Sigmoid colon (tissue), 7 donors: ENCODE data around the gene ARHGAP6. TPM values are rescaled to one million over a fixed set of nuclear protein-coding genes. Genes with fewer than 3 reads are reported as not detected.

ENCODE experiments used
- DNase-seq: peaks from one replicate; pipeline ENCODE4 v3.0.0-alpha.2; 2019
- H3K27ac ChIP-seq, 4 donors: fragments of 200-600 bp; sonication (generic); one replicate each; pipeline ENCODE4 v1.5.1; 2016 to 2019; ENCODE audit warnings: mild to moderate bottlenecking in 1 of 4
- H3K27me3 ChIP-seq, 3 donors: fragments of 200-600 bp; sonication (generic); one replicate each; pipeline ENCODE4 v1.5.1; 2019; ENCODE audit warnings: mild to moderate bottlenecking in 1 of 3
- H3K36me3 ChIP-seq, 4 donors: fragments of 200-600 bp; sonication (generic); one replicate each; pipeline ENCODE4 v1.5.1; 2016 to 2019
- H3K4me1 ChIP-seq, 4 donors: fragments of 200-600 bp; sonication (generic); one replicate each; pipeline ENCODE4 v1.5.1; 2017 to 2019
- H3K4me3 ChIP-seq, 4 donors: fragments of 200-600 bp; sonication (generic); one replicate each; pipeline ENCODE4 v1.5.1; 2017 to 2019; ENCODE audit warnings: mild to moderate bottlenecking in 2 of 4, moderate library complexity in 1 of 4
- H3K9me3 ChIP-seq, 4 donors: fragments of 200-600 bp in 3 of 4; sonication (generic) in 3 of 4; one replicate each; pipeline versions ENCODE4 v1.5.1 to v1.6.1; 2013 to 2019
- CTCF ChIP-seq, 4 experiments: fragments of 450-650 bp in 3 of 4; fragments of 200-600 bp in 1 of 4; IDR thresholded peaks; one replicate each; pipeline ENCODE4 v1.5.1; 2016 to 2019; ENCODE audit warnings: antibody characterized with exemption in 4 of 4, mild to moderate bottlenecking in 3 of 4, moderate library complexity in 2 of 4
- EP300 ChIP-seq, 4 donors: sonication (generic); formaldehyde crosslinking; IDR thresholded peaks; one replicate each; pipeline ENCODE4 v1.6.1; 2017; ENCODE audit warnings: antibody characterized with exemption in 4 of 4
- POLR2A ChIP-seq, 2 donors: fragments of 450-650 bp; IDR thresholded peaks; one replicate each; pipeline ENCODE4 v1.6.1; 2016; ENCODE audit warnings: antibody characterized with exemption in 2 of 2, mild to moderate bottlenecking in 2 of 2, moderate library complexity in 2 of 2
- POLR2AphosphoS5 ChIP-seq, 4 donors: sonication (generic); formaldehyde crosslinking; IDR thresholded peaks; one replicate each; pipeline ENCODE4 v1.6.1; 2017; ENCODE audit warnings: antibody characterized with exemption in 4 of 4
- WGBS, 2 donors: extraction: QIAGEN DNeasy Blood & Tissue Kit; methylation state at CpG; one replicate each; pipeline ENCODE4 v1.1.7; 2013; 5-methylcytosine and 5-hydroxymethylcytosine counted together
- intact Hi-C: fragments of 100-400 bp; cut with DNase I; formaldehyde crosslinking; loops from one replicate; pipeline ENCODE4 v1.15.1; 2023
- polyA plus RNA-seq, 3 donors: library from polyadenylated mRNA; stranded (reverse); fragments of 200-250 nt; gene quantifications; one replicate each; pipeline ENCODE4 v1.2.3, GENCODE V29; 2013
- small RNA-seq, 3 donors: library from RNA; depleted of rRNA; stranded (forward); fragments of <200 nt; gene quantifications; one replicate each; pipeline ENCODE3, GENCODE V24; 2016
- total RNA-seq, 4 donors: library from RNA; depleted of rRNA; stranded (reverse); fragments of >200 nt; gene quantifications; one replicate each; pipeline ENCODE4 v1.1.0, GENCODE V29; 2016
- donor health status: healthy with polysubstance abuse.
- donor health status: Bipolar disorder and iron deficiency.
- donor health status: healthy.

ARHGAP6 gene
- total and polyA plus RNA-seq, 7 donors = 1.4 to 47.6 (median 36.2) TPM

- Histone ChIP-seq H3K27ac (no peak overlapping the region), H3K9me3 (no peaks in the 10 kb centered on the region), H3K4me1 (no peaks in the 10 kb centered on the region), H3K4me3 (no peak overlapping the region), H3K27me3 (no peaks in the 10 kb centered on the region), H3K36me3 (no peaks in the 10 kb centered on the region)
- intact Hi-C loops = loop anchor here (10.0 kb wide), 1 partner anchor 255 kb away; no protein-coding TSS in a partner anchor
- 97 to 100% methylated on average over 1 of the region's 1 CpG for WGBS, 2 donors
- DNase-seq = no peak
- TF ChIP-seq CTCF (IDR thresholded peaks at IDR 0.05) (no peak), EP300 (IDR thresholded peaks at IDR 0.05) (no peak), POLR2A (IDR thresholded peaks at IDR 0.05) (no peak), POLR2AphosphoS5 (IDR thresholded peaks at IDR 0.05) (no peak)
These were observed 575.9 kb downstream of the ARHGAP6 start for GRCh38 chrX:11089802-11090201.

Small RNA genes within 50 kb of the gene (small RNA-seq; reads per million reads assigned to genes)
- gene MIR548AX (0 to 0.12 (median 0.11) reads per million in 3 donors), gene RF00019 (0 reads per million in 3 donors), gene RF02271 (0 reads per million in 3 donors)

Other genes starting within 250 kb of the ARHGAP6 start
- 10 to 100 TPM; 20.2 to 49.9 (median 21.2) TPM for gene MSL3, start 92.3 kb upstream of the ARHGAP6 start, total RNA-seq
- gene MSL3, start 92.3 kb upstream of the ARHGAP6 start, polyA plus RNA-seq = 10 to 100 TPM; 16.8 to 22.2 (median 18.3) TPM